HepG2 (cell line): Measurements from ENCODE around the gene MME. TPM values are rescaled to one million over a fixed set of nuclear protein-coding genes. Genes with fewer than 3 reads are reported as not detected.

Source experiments
- ATAC-seq: fragments of 200-7000 bp; cut with Tn5 transposase; 3 replicates; pipeline ENCODE4 v1.9.1; 2020; ENCODE audit warnings: mild to moderate bottlenecking, moderate library complexity
- BruUV-seq: library from RNA; stranded (reverse); fragments of 400-500 nt; replicated peaks from 2 replicates; lab custom pipeline; 2021; lab: Mats Ljungman, UMichigan
- CTCF ChIA-PET: fragments of 300-600 bp; formaldehyde crosslinking; extraction: SDS; loops from one replicate; lab custom pipeline; 2021; ENCODE audit warnings: low total read pairs, inconsistent platforms, low intra/inter-chr PET ratio; lab: Yijun Ruan, JAX
- POLR2A ChIA-PET: fragments of 350-600 bp; sonication (Branson Sonifier 250); formaldehyde crosslinking; loops from one replicate; lab custom pipeline; 2020; ENCODE audit warnings: antibody characterized with exemption, inconsistent platforms; lab: Yijun Ruan, JAX
- DNase-seq: peaks from one replicate; pipeline ENCODE4 v3.0.0-alpha.2; 2015; ENCODE audit warnings: low spot score
- FAIRE-seq: peaks from 3 replicates; lab custom pipeline; 2011; peaks lifted over from hg19 to GRCh38; lab: Jason Lieb, UNC
- H2AFZ ChIP-seq: one replicate; pipeline ENCODE4 v1.6.1; 2011; ENCODE audit warnings: low read length, inconsistent platforms
- H3K27ac ChIP-seq: fragments of 300-600 bp; 3 replicates; pipeline ENCODE4 v1.8.0; 2011; ENCODE audit warnings: mixed run types, mild to moderate bottlenecking, mixed read lengths, low read length, inconsistent platforms; ENCODE audit not compliant: insufficient read depth; ENCODE audit errors: extremely low read length
- H3K27me3 ChIP-seq, 2 experiments: fragments of 200-600 bp in 1 of 2; 2 replicates in 1 of 2; 3 replicates in 1 of 2; pipeline versions ENCODE4 v1.6.0 to v1.8.0; 2011; ENCODE audit warnings: low read length in 2 of 2, mild to moderate bottlenecking in 2 of 2, moderate library complexity in 2 of 2, inconsistent platforms in 1 of 2; ENCODE audit not compliant: insufficient read depth in 2 of 2, control insufficient read depth in 1 of 2
- H3K36me3 ChIP-seq, 2 experiments: fragments of 200-600 bp in 1 of 2; replicated peaks in 1 of 2; 2 replicates in 1 of 2; 3 replicates in 1 of 2; pipeline versions ENCODE4 v1.5.1 to v1.8.0; 2011; ENCODE audit warnings: low read length in 2 of 2, inconsistent platforms in 1 of 2; ENCODE audit not compliant: insufficient read depth in 2 of 2, control insufficient read depth in 1 of 2
- H3K4me1 ChIP-seq: 2 replicates; pipeline ENCODE4 v1.5.1; 2012; ENCODE audit warnings: low read length, inconsistent platforms; ENCODE audit not compliant: insufficient read depth
- H3K4me2 ChIP-seq: 2 replicates; pipeline ENCODE4 v1.6.0; 2011; ENCODE audit warnings: low read depth, low read length, inconsistent platforms
- H3K4me3 ChIP-seq, 3 experiments: fragments of 200-600 bp in 1 of 3; sonication (generic), shearing (Covaris generic) in 1 of 3; replicated peaks in 1 of 3; 2 replicates each; pipeline ENCODE4 v1.5.1; 2011 to 2016; ENCODE audit warnings: low read length in 3 of 3, inconsistent platforms in 2 of 3, low read depth in 2 of 3, mild to moderate bottlenecking in 2 of 3, control low read depth in 1 of 3, mixed read lengths in 1 of 3; ENCODE audit not compliant: insufficient read depth in 1 of 3
- H3K79me2 ChIP-seq: one replicate; pipeline ENCODE4 v1.6.1; 2011; ENCODE audit warnings: low read length, inconsistent platforms; ENCODE audit not compliant: insufficient read depth
- H3K9ac ChIP-seq: 2 replicates; pipeline ENCODE4 v1.6.0; 2011; ENCODE audit warnings: mild to moderate bottlenecking, low read depth, low read length, inconsistent platforms; ENCODE audit not compliant: insufficient read depth
- H3K9me3 ChIP-seq: 2 replicates; pipeline ENCODE4 v1.5.1; 2012; ENCODE audit warnings: mild to moderate bottlenecking, low read length
- H4K20me1 ChIP-seq: 2 replicates; pipeline ENCODE4 v1.6.0; 2011; ENCODE audit warnings: inconsistent platforms, mild to moderate bottlenecking, low read length, moderate library complexity; ENCODE audit not compliant: insufficient read depth
- ATM ChIP-seq: fragments of 450-650 bp; IDR thresholded peaks from 2 replicates; pipeline ENCODE4 v1.7.1; 2017; ENCODE audit warnings: mild to moderate bottlenecking, borderline replicate concordance
- CREB3 ChIP-seq: sonication (generic); formaldehyde crosslinking; IDR thresholded peaks from 2 replicates; pipeline ENCODE4 v1.5.0; 2020; ENCODE audit warnings: missing genetic modification reagents
- KLF12 ChIP-seq: sonication (generic); formaldehyde crosslinking; IDR thresholded peaks from 2 replicates; pipeline ENCODE4 v1.4.0; 2020; ENCODE audit warnings: missing genetic modification reagents, borderline replicate concordance
- KMT2B ChIP-seq: IDR thresholded peaks from 2 replicates; pipeline ENCODE4 v1.6.1; 2016; ENCODE audit warnings: missing genetic modification reagents, missing compliant biosample characterization
- SIN3B ChIP-seq: fragments of 150-350 bp; IDR thresholded peaks from 2 replicates; pipeline ENCODE4 v1.6.1; 2014; ENCODE audit warnings: low read length
- SP4 ChIP-seq: sonication (generic); formaldehyde crosslinking; IDR thresholded peaks from 2 replicates; pipeline ENCODE4 v1.8.1; 2023; ENCODE audit warnings: mild to moderate bottlenecking, missing genetic modification reagents
- THAP11 ChIP-seq: IDR thresholded peaks from 2 replicates; pipeline ENCODE4 v1.6.1; 2016; ENCODE audit warnings: missing biosample characterization, missing genetic modification reagents
- ZNF136 ChIP-seq: sonication (generic); formaldehyde crosslinking; IDR thresholded peaks from 2 replicates; pipeline ENCODE4 v1.8.1; 2022; ENCODE audit warnings: low read depth, mild to moderate bottlenecking, moderate library complexity, missing genetic modification reagents
- ZNF383 ChIP-seq: sonication (generic); formaldehyde crosslinking; IDR thresholded peaks from 2 replicates; pipeline ENCODE4 v1.4.0; 2020; ENCODE audit warnings: missing genetic modification reagents, mild to moderate bottlenecking, borderline replicate concordance
- ZNF44 ChIP-seq: sonication (generic); formaldehyde crosslinking; IDR thresholded peaks from 2 replicates; pipeline ENCODE4 v1.5.1; 2020; ENCODE audit warnings: mild to moderate bottlenecking, missing genetic modification reagents
- ZNF564 ChIP-seq: sonication (generic); formaldehyde crosslinking; IDR thresholded peaks from 2 replicates; pipeline ENCODE4 v1.8.1; 2023; ENCODE audit warnings: mild to moderate bottlenecking, missing genetic modification reagents
- ZSCAN21 ChIP-seq: sonication (generic); formaldehyde crosslinking; IDR thresholded peaks from 2 replicates; pipeline ENCODE4 v1.8.0; 2022; ENCODE audit warnings: mild to moderate bottlenecking, missing genetic modification reagents, moderate library complexity, borderline replicate concordance
- WGBS: methylation state at CpG from one replicate; pipeline ENCODE4 v1.1.6; 2017; ENCODE audit warnings: low lambda C conversion rate; 5-methylcytosine and 5-hydroxymethylcytosine counted together
- in situ Hi-C: cut with HindIII; loops from 2 replicates; pipeline ENCODE4 v1.10.0; 2017; ENCODE audit warnings: low pct_unique_long_range_greater_than_20kb; ENCODE audit not compliant: extremely low pct_ligation_motif_present
- intact Hi-C: fragments of 100-400 bp; cut with micrococcal nuclease; formaldehyde crosslinking; loops from one replicate; pipeline ENCODE4 v1.10.0; 2022; ENCODE audit not compliant: unreplicated experiment
- polyA plus RNA-seq, 8 experiments: library from polyadenylated mRNA; depleted of rRNA in 3 of 8; stranded (reverse) in 7 of 8; unstranded in 1 of 8; fragments of >200 nt; fragmentation: Illumina TruSeq in 4 of 8; extraction: Trizol in 4 of 8; gene quantifications; 2 replicates each; pipeline versions ENCODE4 v1.2.1 to v1.2.3, GENCODE V29; 2011 to 2016; ENCODE audit warnings: low read depth in 4 of 8, missing spikeins in 1 of 8, mixed read lengths in 1 of 8; ENCODE audit not compliant: insufficient read depth in 1 of 8
- total RNA-seq, 5 experiments: library from RNA; depleted of rRNA; stranded (reverse); fragments of >200 nt; fragmentation: Illumina TruSeq; extraction: Trizol; gene quantifications; 2 replicates each; pipeline ENCODE4 v1.2.3, GENCODE V29; 2016; ENCODE audit warnings: low read depth in 1 of 5
- TF ChIP-seq, protein P1 (sequence below): sonication (generic); formaldehyde crosslinking; IDR thresholded peaks from 2 replicates; pipeline ENCODE4 v1.4.0; 2020; ENCODE audit warnings: missing genetic modification reagents, borderline replicate concordance

Gene MME
- total and polyA plus RNA-seq, 2 of the 13 experiments (the other 11 are each of a cell fraction or from before 2014, with no cell fraction given) = not detected

- Histone ChIP-seq H3K4me3 (no peak overlapping the region), H3K27ac (no peak overlapping the region), H3K36me3 (no peaks in the 10 kb centered on the region), H3K27me3 (no peaks in the 10 kb centered on the region), H3K79me2 (no peaks in the 10 kb centered on the region), H3K4me1 (no peaks in the 10 kb centered on the region), H3K9me3 (no peaks in the 10 kb centered on the region), H3K9ac (no peak overlapping the region), H3K4me2 (no peak overlapping the region), H4K20me1 (no peaks in the 10 kb centered on the region), H2AFZ (no peak overlapping the region)
- no peak for FAIRE-seq
- in situ Hi-C loops (no loop called here), intact Hi-C loops (no loop called here)
- ChIA-PET CTCF (no interaction called here), POLR2A (no interaction called here)
- no peak for DNase-seq
- 8% methylated on average over 4 of the region's 4 CpGs for WGBS
- no TSS peak for BruUV-seq
- TF ChIP-seq ZNF383 (CRISPR knock-in tag) (no peak), SP4 (no peak), ZNF564 (CRISPR knock-in tag) (no peak), THAP11 (CRISPR knock-in tag) (no peak), ATM (no peak), ZNF44 (CRISPR knock-in tag) (no peak), KLF12 (CRISPR knock-in tag) (no peak), ZNF136 (CRISPR knock-in tag) (no peak), ZSCAN21 (CRISPR knock-in tag) (no peak), KMT2B (CRISPR knock-in tag) (no peak), SIN3B (no peak), CREB3 (CRISPR knock-in tag) (no peak)
- TF ChIP-seq, protein P1, sequence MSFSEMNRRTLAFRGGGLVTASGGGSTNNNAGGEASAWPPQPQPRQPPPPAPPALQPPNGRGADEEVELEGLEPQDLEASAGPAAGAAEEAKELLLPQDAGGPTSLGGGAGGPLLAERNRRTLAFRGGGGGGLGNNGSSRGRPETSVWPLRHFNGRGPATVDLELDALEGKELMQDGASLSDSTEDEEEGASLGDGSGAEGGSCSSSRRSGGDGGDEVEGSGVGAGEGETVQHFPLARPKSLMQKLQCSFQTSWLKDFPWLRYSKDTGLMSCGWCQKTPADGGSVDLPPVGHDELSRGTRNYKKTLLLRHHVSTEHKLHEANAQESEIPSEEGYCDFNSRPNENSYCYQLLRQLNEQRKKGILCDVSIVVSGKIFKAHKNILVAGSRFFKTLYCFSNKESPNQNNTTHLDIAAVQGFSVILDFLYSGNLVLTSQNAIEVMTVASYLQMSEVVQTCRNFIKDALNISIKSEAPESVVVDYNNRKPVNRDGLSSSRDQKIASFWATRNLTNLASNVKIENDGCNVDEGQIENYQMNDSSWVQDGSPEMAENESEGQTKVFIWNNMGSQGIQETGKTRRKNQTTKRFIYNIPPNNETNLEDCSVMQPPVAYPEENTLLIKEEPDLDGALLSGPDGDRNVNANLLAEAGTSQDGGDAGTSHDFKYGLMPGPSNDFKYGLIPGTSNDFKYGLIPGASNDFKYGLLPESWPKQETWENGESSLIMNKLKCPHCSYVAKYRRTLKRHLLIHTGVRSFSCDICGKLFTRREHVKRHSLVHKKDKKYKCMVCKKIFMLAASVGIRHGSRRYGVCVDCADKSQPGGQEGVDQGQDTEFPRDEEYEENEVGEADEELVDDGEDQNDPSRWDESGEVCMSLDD (CRISPR knock-in tag) = no peak
- ATAC-seq = peak; percentile 59; the same call in 2 of the 3 replicates
Measured at GRCh38 chr3:155138677-155139076, 58.6 kb downstream of the MME start.
